Subcutaneous adipose tissue (tissue), 4 donors: ENCODE results near the gene TM9SF2. TPM values are rescaled to one million over a fixed set of nuclear protein-coding genes. Genes with fewer than 3 reads are reported as not detected.

Source experiments
- total RNA-seq, 4 donors: library from RNA; depleted of rRNA; stranded (reverse); fragments of >200 nt; gene quantifications; one replicate each; pipeline ENCODE4 v1.1.0, GENCODE V29; 2016
- TF ChIP-seq, protein P1 (sequence below): fragments of 450-650 bp; IDR thresholded peaks from one replicate; pipeline ENCODE4 v1.5.1; 2016; ENCODE audit warnings: low read depth, mild to moderate bottlenecking, control low read depth, antibody characterized with exemption, moderate library complexity

TM9SF2 gene, protein sequence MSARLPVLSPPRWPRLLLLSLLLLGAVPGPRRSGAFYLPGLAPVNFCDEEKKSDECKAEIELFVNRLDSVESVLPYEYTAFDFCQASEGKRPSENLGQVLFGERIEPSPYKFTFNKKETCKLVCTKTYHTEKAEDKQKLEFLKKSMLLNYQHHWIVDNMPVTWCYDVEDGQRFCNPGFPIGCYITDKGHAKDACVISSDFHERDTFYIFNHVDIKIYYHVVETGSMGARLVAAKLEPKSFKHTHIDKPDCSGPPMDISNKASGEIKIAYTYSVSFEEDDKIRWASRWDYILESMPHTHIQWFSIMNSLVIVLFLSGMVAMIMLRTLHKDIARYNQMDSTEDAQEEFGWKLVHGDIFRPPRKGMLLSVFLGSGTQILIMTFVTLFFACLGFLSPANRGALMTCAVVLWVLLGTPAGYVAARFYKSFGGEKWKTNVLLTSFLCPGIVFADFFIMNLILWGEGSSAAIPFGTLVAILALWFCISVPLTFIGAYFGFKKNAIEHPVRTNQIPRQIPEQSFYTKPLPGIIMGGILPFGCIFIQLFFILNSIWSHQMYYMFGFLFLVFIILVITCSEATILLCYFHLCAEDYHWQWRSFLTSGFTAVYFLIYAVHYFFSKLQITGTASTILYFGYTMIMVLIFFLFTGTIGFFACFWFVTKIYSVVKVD
- total RNA-seq = 100 to 1,000 TPM in 2 of 4 donors, 10 to 100 TPM in 2; 63.7 to 130 (median 105) TPM

DNA sequence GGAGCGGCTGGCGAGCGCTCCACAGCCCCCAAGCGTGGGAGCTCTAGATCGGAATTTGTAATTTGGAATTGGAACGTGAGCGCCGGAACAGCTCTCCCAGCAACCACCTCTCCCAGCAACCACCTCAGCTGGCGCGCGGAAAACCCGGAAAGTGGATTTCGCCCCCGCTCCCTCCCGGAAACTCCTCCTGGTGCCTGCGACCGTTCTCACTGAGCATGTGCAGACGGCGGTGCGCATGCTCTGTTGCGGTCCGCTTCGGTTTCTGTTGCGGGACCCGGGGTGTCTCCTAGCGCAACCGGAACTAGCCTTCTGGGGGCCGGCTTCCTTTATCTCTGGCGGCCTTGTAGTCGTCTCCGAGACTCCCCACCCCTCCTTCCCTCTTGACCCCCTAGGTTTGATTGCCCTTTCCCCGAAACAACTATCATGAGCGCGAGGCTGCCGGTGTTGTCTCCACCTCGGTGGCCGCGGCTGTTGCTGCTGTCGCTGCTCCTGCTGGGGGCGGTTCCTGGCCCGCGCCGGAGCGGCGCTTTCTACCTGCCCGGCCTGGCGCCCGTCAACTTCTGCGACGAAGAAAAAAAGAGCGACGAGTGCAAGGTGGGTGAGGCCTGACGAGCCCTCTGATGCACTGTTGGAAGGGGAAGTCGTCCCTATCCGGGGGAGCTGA is at the start of gene TM9SF2:
Gene TM9SF2 (plus strand): TSS at position 289 of the 664 bp plus-strand sequence. CDS start 135 bp downstream, at position 424.
- TF ChIP-seq, protein P1, sequence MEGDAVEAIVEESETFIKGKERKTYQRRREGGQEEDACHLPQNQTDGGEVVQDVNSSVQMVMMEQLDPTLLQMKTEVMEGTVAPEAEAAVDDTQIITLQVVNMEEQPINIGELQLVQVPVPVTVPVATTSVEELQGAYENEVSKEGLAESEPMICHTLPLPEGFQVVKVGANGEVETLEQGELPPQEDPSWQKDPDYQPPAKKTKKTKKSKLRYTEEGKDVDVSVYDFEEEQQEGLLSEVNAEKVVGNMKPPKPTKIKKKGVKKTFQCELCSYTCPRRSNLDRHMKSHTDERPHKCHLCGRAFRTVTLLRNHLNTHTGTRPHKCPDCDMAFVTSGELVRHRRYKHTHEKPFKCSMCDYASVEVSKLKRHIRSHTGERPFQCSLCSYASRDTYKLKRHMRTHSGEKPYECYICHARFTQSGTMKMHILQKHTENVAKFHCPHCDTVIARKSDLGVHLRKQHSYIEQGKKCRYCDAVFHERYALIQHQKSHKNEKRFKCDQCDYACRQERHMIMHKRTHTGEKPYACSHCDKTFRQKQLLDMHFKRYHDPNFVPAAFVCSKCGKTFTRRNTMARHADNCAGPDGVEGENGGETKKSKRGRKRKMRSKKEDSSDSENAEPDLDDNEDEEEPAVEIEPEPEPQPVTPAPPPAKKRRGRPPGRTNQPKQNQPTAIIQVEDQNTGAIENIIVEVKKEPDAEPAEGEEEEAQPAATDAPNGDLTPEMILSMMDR = no peak

DNA sequence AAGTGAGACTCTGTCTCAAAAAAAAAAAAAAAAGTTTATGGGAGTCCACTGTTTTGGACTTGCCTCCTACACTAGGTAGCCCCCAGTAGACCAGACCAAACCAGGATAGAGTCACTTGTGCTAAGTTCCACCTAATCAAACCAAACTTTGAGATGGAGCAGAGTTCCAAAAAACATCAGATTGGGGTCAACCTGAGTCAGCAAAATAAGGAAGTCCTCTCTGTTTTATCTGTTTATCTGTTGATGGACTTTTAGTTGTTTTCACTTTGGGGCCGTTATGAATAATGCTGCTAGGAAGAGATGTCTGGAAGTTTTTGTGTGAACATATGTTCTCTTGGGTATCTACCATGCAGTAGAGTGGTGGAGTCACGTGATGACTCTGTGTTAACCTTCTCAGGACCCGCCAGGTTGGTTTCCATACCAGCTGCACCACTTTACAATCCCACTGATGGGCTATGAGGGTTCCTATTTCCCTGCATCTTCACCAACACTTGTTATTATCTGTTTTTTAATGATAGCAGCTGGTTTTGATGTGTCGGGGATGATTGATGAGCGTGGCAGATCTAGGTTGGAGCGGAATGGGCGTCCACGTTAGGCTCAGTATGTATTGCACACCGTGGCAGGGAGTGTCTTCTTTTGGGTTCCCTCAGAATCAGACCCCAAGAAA is 46.6 kb upstream of the TM9SF2 start:
- TF ChIP-seq, protein P1 = no peak

DNA sequence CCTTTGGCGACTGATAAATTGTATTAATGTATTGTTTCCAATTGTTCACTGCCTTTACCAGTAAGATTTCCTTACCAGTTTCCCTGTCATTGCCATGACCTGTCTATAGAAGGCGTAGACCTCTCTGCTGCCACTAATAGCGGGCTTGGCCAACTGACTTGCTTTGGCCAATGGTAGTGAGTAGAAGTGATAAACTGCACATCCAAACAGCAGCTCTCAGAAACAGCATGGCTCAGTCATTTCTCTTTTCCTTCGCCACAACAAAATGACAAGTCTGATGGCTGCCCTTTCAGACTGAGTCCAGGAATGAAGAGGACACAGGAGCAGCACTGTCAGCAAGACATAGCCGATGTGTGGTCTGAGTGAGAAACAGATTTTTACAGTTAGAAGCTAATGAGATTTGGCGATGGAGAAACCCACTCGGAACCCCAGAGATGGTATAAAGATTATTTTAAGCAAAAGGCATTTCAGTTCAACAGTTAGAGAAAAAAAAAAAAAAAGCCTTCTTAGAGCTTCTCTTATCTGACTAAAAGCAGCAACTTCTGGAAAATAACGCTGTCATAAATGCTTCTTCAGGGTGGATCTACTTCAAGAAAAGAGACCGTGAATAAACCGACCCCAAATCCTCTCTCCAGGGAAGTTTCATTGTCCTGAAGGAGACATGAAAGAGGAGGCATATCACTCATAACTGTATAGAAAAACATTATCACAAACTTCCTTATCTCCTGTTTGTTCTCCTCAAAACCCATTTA is 42.0 kb upstream of the TM9SF2 start:
- TF ChIP-seq, protein P1 = no peak

DNA sequence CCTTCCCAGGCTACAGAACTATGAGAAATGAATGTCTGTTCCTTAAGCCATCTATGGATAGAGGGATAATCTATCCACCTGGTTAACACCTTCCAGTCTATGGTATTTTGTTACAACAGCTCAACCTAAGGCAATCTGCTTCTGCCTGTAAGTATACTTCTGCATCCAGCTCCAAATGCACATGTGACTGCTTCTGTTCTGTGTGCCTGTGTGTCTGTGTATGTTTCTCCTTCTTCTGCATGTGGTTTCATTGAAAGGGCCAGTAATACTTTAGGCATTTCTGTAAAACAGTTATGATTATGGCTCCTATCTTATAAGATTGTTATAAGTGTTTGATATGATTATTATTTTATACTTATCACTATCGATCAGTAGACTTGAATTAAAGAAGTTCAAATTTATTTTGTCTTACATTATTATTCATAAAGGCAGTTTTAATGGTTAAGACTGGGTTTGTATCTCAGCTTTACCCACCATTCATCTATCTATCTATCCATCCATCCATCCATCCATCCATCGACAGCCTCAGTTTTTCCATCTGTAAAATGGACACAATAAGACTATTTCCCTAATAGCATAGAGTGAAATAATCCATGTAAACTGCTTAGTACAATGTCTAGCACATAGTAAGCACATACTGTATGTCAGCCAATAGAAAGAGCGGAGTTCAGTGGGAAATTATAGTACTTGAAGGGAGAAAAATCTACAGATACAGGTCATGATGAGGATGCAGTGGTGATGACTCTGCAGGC is 37.5 kb upstream of the TM9SF2 start:
- TF ChIP-seq, protein P1 = no peak

DNA sequence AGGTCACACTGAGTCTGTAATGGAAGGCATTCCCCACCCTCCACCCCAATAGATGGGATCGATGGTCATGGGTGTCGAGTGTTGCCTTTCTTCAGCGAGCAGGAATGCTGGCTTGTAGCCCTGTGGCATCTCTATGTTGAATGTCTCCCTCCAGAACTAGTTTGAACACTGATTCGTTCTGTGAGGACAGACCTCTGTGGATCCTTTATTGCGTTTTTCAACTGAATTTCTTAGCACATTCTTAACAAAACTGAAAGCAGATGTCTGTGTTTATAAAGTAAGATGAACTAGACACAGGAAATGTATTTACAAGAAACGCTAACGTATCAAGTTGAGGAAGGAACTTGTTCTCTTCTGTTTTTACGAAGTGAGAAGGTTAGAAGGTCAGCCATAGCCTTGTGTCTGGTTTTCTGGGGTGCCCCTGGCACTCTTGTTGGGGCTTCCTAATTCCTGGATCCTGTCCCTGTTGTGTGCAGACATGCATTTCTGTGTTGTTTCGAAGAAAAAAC is 36.8 kb upstream of the TM9SF2 start:
- TF ChIP-seq, protein P1 = no peak

DNA sequence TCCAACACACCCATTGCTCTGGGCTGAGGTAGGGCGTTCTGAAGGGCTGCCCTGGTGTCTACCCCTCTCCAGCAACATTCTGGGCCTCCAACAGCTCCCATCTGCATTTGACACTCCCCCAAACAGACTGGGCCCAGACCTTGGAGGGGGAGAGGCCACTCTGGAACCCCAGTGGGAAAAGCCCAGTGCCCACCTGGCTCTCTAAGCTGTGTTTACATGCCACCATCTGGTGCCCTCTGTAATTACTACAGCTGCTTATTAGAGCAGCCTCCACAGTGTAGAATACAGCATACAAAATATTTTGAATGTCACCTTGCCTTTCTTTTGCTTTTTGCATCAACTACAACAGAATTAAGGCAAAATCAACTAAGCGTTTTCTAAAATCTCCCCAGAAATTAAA is 35.8 kb upstream of the TM9SF2 start:
- TF ChIP-seq, protein P1 = no peak
